Measurements from ENCODE around the gene TAF5. TPM values are rescaled to one million over a fixed set of nuclear protein-coding genes. Genes with fewer than 3 reads are reported as not detected.

The TAF5 gene
- total RNA-seq, result 3.2 and 4.5 TPM in 2 replicates

GRCh38 chr10:103367782-103368518 is at the start of gene TAF5:
TAF5 (plus strand) TSS chr10:103367976; CDS start chr10:103367990, 14 bp downstream.

GRCh38 chr10:103350517-103351260 is 17.1 kb upstream of the TAF5 start, which contains the start of gene PCGF6:
PCGF6 (minus strand) TSS chr10:103351140; CDS start chr10:103351066, 74 bp downstream.

GRCh38 chr10:103396067-103396788 is 28.5 kb downstream of the TAF5 start, which contains the start of the genes ATP5MK and PDCD11:
ATP5MK (minus strand) TSS chr10:103396475; CDS start chr10:103392457, 4,018 bp downstream.
PDCD11 (plus strand) TSS chr10:103396626; CDS start chr10:103398427, 1,801 bp downstream.

Other genes starting within 250 kb of the TAF5 start
- gene NT5C2, start 174.7 kb upstream of the TAF5 start, total RNA-seq, result 69.8 and 71.2 TPM in 2 replicates
- 0.07 TPM in 1 of 2 replicates, not detected in the other for gene RPEL1, start 122.1 kb upstream of the TAF5 start, total RNA-seq
- gene INA, start 90.8 kb upstream of the TAF5 start, total RNA-seq, result 0.33 and 1.3 TPM in 2 replicates
- 8.3 and 8.5 TPM in 2 replicates for gene PCGF6, start 16.8 kb upstream of the TAF5 start, total RNA-seq
- gene ATP5MK, start 28.5 kb downstream of the TAF5 start, total RNA-seq, result 71.9 and 103 TPM in 2 replicates
- 28.0 and 47.1 TPM in 2 replicates for gene PDCD11, start 28.6 kb downstream of the TAF5 start, total RNA-seq
- 22.6 and 39.7 TPM in 2 replicates for gene CALHM2, start 84.4 kb downstream of the TAF5 start, total RNA-seq
- not detected in 2 replicates for gene CALHM1, start 90.9 kb downstream of the TAF5 start, total RNA-seq
- gene CALHM3, start 111.3 kb downstream of the TAF5 start, total RNA-seq, result not detected in 2 replicates
- under 0.01 and 0.63 TPM in 2 replicates for gene NEURL1, start 125.7 kb downstream of the TAF5 start, total RNA-seq